D341Med (cell line): ENCODE data around the gene KLHL17.
"Not testable (repeated sequence)": the region's sequence is repeated elsewhere in the genome, so short reads cannot be mapped to it uniquely, and the experiment has no call there.

Source experiments
- DNase-seq: peaks from one replicate; pipeline ENCODE4 v3.0.0; 2012; ENCODE audit warnings: low spot score

The KLHL17 gene

DNA sequence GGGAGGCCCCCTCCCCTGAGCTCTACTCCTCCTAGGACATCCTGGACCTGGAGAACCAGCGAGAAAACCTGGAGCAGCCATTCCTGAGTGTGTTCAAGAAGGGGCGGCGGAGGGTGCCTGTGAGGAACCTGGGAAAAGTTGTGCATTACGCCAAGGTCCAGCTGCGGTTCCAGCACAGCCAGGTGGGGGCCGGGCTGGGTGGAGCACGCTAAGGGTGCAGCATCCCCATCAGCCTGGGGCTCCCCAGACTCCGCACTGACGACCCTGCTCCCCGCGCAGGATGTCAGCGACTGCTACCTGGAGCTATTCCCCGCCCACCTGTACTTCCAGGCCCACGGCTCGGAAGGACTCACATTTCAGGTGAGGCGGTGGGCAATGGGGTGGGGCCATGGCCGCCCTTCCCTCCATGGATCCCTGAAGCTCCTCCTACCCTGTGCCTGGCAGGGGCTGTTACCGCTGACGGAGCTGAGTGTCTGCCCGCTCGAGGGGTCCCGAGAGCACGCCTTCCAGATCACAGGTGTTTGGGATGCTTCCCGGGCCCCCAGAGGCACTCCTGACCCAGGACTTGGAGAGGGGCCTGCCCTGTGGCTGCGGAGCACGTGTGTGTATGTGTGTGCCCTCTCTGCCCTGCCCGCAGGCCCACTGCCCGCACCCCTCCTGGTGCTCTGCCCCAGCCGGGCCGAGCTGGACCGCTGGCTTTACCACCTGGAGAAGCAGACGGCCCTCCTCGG is 10.0 kb downstream of the KLHL17 start:
- DNase-seq = no peak

DNA sequence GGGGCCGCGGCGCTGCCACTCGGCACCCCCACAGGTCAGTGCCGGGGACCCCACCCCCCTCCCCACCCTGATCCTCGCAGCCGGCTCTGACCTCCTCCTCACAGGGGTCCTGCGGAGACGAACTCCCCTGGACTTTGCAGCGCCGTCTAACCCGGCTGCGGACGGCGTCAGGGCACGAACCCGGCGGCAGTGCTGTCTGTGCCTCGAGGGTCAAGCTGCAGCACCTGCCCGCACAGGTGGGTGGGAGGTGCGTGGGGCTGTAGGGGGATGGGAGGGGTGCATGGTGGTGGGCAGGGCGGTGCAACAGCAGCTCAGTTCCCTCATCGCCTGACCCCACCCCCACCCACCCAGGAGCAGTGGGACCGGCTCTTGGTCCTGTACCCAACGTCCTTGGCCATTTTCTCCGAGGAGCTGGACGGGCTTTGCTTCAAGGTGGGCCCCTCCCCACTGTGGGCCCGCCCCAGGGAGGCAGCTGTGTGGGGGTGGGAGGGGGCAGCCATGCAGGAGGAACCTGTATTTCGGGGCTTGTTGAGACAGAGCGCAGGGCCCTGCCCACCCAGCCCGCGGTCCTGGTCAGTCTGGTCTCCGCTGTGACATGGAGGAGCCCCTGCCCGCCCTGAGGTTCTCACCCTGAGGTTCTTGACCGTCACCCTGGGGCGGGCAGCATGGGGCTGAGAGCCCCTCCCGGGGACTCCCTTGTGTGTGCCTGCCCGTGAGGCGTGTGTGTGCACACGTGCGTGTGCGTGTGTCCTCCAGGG is 10.8 kb downstream of the KLHL17 start:
- DNase-seq = no peak

DNA sequence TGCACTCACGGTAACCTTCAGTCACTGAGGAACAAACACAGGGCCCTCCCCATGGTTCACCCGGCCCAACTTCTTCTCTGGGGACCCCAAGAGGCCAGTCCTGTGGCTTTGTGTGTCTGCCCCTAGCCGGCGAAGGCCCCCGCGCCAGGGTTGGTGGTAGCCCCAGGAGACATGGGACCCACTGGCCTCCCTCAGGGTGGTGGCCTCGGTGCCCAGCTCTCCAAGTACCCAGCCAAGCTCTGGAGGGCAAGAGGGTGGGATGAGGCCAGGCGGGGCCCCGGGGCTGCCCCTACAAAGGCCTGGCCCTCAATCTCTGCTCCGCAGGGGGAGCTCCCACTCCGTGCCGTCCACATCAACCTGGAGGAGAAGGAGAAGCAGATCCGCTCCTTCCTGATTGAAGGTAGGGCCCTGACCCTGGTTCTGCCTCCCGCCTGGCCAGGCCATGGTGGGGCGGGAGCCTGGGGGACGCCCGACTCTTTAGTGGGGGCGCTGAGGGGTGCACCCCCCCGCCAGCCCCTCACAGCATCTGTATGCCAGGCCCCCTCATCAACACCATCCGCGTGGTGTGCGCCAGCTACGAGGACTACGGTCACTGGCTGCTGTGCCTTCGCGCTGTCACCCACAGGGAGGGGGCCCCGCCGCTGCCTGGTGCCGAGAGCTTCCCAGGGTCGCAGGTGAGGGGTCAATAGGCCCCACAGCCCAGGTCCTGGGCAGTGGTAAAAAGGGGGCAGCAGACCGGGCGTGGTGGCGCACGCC is 11.5 kb downstream of the KLHL17 start:
- DNase-seq = no peak

DNA sequence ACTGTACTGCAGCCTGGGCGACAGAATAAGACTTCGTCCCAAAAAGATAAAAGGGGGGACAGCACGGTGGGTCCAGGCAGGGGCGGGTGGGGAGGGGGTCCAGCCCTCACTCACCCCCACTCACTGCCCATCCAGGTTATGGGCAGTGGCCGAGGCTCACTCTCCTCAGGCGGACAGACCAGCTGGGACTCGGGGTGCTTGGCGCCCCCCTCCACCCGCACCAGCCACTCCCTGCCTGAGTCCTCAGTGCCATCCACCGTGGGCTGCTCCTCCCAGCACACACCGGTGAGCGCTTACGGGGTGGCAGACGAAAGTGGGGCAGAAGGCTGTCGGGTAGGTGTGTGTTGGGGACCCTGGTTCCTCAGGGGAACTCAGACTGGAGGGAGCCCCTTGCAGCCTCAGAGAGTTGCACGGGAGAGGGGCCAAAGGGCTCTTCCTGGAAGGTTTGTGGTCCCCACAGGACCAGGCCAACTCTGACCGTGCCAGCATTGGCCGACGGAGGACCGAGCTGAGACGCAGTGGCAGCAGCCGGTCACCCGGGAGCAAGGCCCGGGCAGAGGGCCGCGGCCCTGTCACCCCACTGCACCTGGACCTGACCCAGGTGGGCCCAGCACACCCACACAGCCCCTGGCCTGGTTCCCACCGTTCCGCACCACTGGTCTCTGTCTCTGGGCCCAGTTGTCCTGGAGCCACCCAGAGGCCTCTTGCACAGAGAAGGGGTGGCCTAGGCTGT is 12.5 kb downstream of the KLHL17 start:
- DNase-seq = no peak

DNA sequence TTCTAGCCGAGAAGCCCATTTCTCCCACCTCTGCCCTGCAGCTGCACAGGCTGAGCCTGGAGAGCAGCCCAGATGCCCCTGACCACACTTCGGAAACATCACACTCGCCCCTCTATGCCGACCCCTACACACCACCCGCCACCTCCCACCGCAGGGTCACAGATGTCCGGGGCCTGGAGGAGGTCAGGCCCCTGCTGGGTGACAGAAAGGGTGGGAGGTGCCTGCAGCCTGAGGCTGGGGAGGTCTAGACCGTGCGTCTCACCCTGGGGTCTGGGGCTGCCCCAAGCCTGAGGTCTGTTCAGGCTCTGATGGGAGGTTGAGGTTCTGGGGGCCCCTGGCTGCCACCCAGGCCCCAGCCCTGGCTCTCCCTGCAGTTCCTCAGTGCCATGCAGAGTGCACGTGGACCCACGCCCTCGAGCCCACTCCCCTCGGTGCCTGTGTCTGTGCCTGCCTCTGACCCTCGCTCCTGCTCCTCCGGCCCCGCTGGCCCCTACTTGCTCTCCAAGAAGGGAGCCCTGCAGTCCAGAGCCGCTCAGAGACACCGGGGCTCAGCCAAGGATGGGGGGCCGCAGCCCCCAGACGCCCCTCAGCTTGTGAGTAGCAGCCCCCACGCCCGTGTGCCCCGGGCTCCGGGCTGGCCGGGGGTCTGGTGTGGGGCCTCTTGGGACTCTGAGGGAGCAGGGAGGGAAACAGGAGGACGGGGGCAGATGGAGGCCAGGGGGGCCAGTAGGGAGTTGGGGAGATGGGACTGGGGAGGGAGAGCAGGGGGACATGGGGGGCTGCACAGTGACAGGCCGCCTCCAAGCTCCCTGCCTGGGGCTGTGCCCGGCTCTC is 13.3 kb downstream of the KLHL17 start:
- DNase-seq = no peak

DNA sequence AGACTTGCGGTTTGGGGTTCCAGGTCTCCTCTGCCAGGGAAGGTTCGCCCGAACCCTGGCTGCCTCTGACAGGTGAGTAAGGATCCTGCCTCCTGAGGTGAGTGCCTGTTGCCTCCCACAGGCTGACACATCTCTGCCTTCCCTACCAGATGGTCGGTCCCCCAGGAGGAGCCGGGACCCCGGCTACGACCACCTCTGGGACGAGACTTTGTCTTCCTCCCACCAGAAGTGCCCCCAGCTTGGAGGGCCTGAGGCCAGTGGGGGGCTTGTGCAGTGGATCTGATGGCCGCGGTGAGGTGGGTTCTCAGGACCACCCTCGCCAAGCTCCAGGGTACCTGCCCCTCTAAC is 13.9 kb downstream of the KLHL17 start:
- DNase-seq = no peak

DNA sequence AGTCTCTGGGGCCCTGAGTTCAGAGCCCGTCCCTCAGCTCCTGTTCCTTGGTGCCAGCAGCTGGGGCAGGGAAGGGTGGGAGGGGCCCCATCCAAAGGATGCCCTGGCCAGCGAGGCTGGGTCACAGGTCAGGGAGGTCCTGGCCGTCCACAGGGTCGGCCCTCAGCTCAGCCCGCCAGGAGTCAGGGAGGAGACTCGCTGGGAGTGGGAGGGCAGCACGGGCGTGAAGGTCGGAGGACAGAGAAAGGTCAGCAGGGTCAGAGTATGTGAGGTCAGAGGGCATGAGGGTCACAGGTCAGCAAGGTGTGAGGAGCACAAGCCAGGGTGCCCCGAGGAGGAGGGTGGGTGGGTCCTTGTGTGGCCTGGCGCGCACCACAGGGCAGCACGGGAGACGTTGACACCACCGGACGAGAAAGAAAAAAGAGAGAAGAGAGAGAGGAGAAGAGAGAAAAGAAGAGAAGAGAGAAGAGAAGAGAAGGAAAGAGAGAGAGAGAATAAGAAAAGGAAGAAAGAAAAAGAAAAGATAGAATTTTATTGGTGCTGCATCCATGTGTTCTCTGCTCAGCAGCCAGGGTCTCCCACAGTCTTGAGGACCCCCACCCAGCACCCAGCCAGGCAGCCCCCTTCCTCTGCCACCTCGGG is 14.4 kb downstream of the KLHL17 start:
- DNase-seq = no peak

DNA sequence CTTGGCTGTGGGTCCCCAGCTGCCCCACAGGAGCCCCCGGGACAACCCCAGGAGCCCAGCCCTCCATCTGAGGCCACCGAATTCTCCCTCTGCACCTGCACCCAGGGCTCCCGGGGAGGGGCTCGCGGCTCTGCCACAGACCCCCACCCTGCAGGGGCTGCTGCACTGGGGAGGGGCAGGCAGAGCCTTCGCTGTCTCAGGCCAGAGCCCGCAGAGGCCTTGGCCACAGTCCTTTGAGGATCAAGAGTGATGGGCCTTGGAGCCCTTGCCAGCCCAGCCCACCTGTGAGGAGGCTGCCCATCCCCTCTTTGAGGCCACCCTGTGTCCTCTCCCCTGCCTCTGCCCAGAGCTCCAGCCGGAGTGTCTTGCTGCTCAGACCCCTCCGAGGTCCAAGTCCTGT is 15.0 kb downstream of the KLHL17 start:
- no peak for DNase-seq

DNA sequence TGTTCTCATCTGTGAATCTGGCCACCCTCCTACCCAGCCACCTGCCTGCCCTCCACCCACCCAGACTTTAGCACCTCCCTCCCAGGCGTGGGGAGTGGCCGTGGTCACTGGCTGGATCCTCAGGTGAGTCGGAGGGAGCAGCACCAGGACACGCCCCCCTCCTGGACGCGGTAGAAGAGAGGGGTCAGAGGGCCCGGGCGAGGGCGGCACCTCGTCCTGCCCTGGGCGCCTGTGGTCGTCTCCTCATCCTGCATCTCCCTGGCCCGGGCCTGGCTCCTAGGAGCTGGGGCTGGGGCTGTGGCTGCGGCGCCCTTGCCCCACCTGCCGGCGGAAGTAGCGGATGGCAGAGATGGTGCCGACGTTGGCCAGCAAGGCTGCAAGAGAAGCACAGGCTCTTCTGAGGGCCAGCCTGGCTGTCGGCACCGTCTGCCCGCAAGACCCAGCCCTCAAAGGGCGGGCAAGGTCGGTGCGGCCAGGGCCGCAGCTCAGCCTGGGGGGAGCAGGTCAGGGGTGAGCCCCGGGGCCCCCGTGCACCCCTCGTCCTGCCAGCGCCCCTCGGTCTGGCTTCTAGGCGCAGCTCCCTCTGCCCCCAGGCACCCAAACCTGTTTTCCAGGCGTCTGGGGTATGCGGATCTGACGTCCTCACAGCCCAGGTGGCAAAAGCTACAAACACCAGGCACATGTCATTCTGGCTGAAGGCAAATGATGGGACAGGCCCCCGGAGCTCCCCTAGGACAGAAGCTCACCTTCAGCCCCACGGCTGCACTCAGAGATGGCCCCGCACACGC is 15.7 kb downstream of the KLHL17 start:
- DNase-seq = peak; percentile 85

DNA sequence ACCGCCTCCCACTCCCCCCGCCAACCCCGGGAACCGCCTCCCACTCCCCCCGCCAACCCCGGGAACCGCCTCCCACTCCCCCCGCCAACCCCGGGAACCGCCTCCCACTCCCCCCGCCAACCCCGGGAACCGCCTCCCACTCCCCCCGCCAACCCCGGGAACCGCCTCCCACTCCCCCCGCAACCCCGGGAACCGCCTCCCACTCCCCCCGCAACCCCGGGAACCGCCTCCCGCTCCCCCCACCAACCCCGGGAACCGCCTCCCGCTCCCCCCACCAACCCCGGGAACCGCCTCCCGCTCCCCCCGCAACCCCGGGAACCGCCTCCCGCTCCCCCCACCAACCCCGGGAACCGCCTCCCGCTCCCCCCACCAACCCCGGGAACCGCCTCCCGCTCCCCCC is 16.4 kb downstream of the KLHL17 start:
- not testable (repeated sequence) for DNase-seq

DNA sequence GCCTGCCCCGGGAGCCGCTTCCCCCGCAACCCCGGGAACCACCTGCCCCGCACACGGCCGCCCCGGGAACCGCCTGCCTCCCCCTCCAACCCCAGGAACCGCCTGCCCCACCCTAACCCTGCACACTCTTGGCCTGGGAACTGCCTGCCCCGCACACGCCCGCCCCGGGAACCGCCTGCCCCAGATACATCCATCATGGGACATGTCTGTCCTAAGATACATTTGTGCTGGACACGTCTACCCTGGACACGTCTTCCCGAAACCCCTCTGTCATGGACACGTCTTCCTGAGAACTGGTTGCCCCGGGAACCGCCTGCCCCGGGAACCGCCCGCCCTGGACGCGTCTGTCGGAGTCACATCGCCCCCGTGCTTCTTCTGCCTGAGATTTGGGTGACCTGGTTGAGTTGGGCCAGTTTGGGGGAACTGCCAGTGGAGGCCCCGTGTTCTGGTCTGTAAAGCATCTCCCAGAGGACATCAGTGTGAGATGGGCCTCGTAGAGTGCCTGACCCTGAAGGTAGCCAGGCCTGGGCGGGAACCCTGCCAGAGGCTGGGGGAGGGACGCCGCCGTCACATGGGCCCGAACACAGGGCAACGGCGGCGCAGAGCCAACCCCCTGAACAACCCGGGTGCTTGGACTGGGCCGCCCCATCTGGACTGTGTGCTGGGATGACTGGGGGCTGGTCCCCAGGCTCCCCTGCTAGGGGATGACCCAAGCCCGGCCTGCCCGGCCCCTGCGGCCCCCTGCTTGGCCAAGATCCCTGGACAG is 17.9 kb downstream of the KLHL17 start:
- DNase-seq = no peak

DNA sequence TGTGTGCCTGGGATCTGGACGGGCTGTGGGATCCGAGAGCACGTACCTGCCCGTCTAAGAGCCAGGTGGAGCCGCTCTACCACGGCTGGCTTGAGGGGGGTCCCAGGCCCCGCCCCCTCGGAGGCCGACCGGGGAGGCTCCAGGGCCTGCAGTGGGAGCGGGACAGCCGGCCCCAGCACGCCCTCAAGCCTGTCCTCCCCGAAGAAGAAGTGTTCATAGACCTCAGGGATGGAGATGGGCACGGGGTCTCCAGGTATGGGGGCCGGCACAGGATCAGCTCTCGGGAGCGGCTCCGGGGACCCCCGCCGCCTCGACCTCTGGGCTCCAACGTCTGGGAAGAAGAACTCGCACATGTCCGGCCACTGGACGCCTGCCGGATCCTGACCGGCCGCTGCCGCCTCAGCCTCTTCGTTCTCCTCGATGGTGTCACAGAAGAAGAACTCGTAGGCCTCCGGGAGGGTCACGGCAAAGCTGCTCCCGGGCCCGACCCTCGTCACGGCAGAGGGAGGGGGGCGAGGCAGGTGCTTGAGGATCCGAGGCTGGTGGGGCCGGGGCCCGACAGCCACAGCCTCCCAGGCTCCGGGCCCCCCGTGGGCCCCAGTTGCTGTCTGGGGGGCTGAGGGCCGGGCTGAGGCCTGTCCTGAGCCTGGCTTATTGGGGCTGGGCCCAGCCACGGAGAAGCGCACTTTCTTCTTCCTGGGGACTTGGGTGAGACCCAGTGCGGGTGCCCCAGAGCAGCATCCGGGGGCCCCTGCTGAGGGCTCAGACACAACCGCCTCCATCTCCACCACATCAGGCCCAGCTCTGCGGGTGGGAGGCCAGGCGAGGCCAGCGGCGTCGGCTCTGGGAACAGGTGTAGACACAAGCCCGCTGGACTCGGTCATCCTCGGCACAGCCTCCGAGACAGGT is 18.7 kb downstream of the KLHL17 start:
- no peak for DNase-seq

DNA sequence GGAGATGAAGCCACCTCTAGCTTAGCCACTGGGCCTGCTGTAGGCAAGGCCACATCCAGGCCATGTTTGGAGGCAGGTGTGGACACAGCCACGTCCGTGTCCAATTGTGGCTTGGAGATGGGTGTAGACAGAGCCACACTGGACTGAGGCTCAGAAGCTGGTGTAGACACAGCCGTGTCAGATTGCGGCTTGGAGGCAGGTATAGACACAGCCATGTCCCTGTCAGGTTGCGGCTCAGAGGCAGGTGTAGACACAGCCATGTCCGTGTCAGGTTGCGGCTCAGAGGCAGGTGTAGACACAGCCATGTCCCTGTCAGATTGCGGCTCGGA is 19.3 kb downstream of the KLHL17 start:
- no peak for DNase-seq

DNA sequence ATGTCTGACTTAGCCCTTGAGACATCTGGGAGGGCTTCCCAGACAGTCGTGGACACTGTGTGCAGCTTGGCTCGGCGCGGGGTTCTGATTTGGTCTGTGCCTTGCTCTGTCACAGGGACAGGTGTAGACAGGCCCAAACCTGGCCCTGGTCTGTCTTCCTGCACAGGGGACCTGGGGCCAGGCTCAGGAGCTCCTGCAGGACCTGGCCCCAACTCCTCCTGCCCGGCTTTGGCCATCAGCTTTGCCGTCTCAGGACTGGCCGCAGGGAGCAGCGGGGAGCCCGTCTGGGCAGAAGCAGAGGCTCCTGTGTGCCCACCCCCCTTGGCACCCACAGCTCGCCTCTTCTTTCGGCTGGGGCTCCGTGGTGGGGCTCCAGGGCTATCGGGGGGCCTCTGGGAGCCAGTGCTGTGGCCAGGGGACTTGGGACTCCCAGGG is 19.8 kb downstream of the KLHL17 start:
- DNase-seq = no peak

DNA sequence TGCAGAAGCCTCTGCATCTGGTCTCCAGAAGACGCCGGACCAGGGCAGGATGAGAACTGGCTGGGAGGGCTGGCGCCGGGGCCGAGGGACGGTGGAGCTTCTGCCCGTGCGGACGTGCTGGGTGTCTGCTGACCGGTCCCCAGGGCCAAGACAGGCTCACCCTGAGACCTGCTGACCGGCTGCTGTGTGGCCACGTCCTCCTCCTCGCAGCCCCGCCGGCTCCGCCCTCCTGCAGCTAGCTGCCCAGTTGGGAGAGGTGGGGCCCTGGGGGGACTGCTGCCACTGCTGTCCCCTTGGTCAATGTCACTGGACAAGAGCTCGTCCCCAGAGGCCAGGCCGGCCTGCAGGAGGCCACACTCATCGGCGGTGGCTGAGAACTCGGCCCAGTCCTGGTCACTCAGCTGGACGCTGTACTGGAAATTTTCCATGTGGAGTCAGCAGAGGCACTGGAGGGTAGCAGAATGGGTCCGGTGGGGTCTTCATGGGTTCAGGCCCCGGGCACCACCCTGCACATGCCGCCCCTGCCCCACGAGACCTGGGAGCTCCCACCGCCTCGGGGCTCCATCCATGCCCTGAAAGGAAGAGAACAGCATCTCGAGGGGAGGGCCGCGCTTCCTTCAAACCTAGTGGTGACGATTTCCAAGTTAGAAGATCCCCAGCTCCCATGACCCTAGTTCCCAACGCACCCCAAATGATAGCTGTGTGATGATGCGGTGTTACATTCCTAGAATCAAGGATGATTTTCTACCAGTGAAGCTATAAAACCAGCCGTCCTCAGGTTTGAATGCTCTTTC is 20.4 kb downstream of the KLHL17 start:
- no peak for DNase-seq

DNA sequence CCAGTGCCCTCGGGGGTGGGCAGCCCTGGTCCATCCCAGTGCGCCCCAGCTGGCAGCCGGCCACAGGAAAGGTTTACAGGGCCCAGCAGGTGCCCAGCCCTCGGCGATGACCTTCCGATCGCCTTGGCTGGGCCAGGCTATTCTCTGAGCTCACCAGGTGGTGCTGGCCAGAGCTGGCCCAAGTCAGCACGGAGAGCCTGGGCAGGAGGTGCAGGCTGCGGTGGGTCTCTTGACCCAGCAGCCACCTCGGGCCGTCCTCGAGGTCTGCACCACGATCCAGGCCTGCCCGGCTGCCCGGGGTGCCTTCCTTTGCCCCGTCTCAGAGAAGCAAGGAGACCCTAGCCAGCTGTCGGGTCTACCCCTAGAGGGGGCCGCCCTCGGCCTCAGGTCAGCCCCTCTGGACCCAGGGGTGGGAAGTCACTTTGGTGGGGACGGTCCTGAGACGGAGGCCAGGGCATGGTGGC is 21.1 kb downstream of the KLHL17 start:
- no peak for DNase-seq

DNA sequence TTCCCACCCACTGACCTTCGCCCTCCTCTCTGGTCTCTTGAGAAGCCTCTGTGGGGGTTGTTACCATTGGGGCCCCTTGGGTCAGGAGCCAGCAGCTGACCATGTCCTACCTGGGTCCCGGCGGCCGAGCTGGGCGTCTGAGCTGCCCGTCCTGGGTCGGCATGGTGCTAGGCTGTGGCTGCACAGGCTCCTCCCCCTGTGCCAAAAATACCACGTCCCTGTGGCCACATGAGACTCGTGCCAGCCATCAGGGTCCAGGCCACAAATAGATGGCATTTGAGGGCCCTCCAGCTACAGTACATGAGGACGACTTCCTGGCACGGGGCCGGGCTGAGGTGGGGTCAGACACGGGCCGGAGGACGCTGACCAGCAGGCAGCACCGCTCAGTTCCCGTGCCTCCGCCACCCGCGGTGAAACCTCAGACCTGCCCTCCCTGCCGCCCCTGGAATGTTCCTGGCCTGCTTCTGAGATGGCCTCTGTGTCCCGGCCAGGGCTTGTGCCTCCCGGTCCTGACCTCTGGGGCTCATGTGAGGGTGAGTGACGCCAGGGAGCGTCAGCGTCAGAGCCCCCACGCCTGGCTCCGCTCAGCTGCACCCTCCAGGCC is 21.7 kb downstream of the KLHL17 start, which contains the start of gene PERM1:
Gene PERM1 (minus strand): TSS at position 139 of the 604 bp plus-strand sequence. CDS start 1,064 bp downstream, outside the sequence.
- no peak for DNase-seq
